Measurements from ENCODE around the gene ING4.

DNA sequence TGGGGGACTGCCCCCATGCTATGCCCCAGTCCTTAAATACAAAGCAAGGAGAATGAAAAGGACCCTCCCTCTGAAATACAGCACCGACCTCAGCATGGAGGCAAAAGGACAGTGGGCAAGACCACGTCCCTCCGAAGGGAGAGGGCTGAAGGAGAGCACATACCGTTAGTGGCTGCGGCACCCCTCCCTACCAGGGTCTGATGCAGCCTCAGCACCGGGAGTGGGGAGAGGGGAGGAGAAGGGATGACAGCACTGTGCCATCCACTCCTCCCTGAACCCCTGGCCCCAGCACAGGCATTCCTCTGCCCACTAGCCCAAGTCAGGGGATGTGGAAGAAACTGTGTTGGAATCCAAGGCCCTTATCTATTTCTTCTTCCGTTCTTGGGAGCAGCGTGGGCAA lies 12.1 kb downstream of the ING4 start:
- TF ChIP-seq CTCF (IDR thresholded peaks at IDR 0.05) (no peak), EP300 (IDR thresholded peaks at IDR 0.05) (no peak), POLR2AphosphoS5 (IDR thresholded peaks at IDR 0.05) (no peak), POLR2A (IDR thresholded peaks at IDR 0.05) (no peak)

Data from upper lobe of left lung (tissue), 4 donors.